H1 (cell line): ENCODE measurements around the gene BORCS6. TPM values are rescaled to one million over a fixed set of nuclear protein-coding genes. Genes with fewer than 3 reads are reported as not detected.

Experiments used
- polyA plus RNA-seq, 7 experiments: library from polyadenylated mRNA; depleted of rRNA in 3 of 7; stranded (reverse) in 5 of 7; unstranded in 2 of 7; fragments of >200 nt in 5 of 7; fragments of 200-250 nt in 2 of 7; gene quantifications; 1 replicate in 5 of 7; 2 replicates in 1 of 7; 4 replicates in 1 of 7; pipeline versions ENCODE4 v1.2.1 to v1.2.3, GENCODE V29; 2011 to 2013; ENCODE audit warnings: missing spikeins in 2 of 7, mixed read lengths in 2 of 7
- total RNA-seq: library from RNA; stranded (reverse); fragmentation: NEBNext Ultra II Directional; extraction: Animal tissue kit (Norgen Biotek cat#: 25700); gene quantifications from 2 replicates; pipeline ENCODE4 v1.2.1, GENCODE V29; 2021
- TF ChIP-seq, protein P1 (sequence below): IDR thresholded peaks from 2 replicates; pipeline ENCODE4 v1.6.1; 2011; ENCODE audit warnings: low read length, improper control_type of control experiment

Gene BORCS6
- total and polyA plus RNA-seq, 2 of the 8 experiments (the other 6 are each of a cell fraction or from before 2014, with no cell fraction given), result 3.3 to 3.6 TPM

GRCh38 chr17:8212312-8213180 is 22.6 kb upstream of the BORCS6 start (continued):
- TF ChIP-seq, protein P1, sequence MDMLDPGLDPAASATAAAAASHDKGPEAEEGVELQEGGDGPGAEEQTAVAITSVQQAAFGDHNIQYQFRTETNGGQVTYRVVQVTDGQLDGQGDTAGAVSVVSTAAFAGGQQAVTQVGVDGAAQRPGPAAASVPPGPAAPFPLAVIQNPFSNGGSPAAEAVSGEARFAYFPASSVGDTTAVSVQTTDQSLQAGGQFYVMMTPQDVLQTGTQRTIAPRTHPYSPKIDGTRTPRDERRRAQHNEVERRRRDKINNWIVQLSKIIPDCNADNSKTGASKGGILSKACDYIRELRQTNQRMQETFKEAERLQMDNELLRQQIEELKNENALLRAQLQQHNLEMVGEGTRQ, result no peak
